Stimulated activated CD8-positive, alpha-beta memory T cell treated with anti-CD3 and anti-CD28 coated beads, Interleukin-15, amount 100 ng/mL, for 1 hour (primary cell): ENCODE measurements around the gene OXSR1.
"Not testable (repeated sequence)": the region's sequence is repeated elsewhere in the genome, so short reads cannot be mapped to it uniquely, and the experiment has no call there.

Experiments
- DNase-seq: peaks from one replicate; pipeline ENCODE4 v3.0.0-alpha.2; 2020; ENCODE audit warnings: low read depth

The OXSR1 gene

GRCh38 chr3:38227989-38228388 is 62.7 kb downstream of the OXSR1 start:
- DNase-seq = no peak

GRCh38 chr3:38229036-38229435 is 63.7 kb downstream of the OXSR1 start:
- DNase-seq = no peak

- no peak for DNase-seq
Observed at GRCh38 chr3:38232701-38233100, 67.4 kb downstream of the OXSR1 start.

- no peak for DNase-seq
Observed at GRCh38 chr3:38235466-38235865, 70.1 kb downstream of the OXSR1 start.

- no peak for DNase-seq
Observed at GRCh38 chr3:38238416-38239008, 73.2 kb downstream of the OXSR1 start.

GRCh38 chr3:38242812-38243211 is 77.5 kb downstream of the OXSR1 start:
- not testable (repeated sequence) for DNase-seq

- DNase-seq = no peak
Observed at GRCh38 chr3:38245930-38246329, 80.6 kb downstream of the OXSR1 start.

GRCh38 chr3:38247366-38248035 is 82.2 kb downstream of the OXSR1 start:
- DNase-seq = no peak

- no peak for DNase-seq
Observed at GRCh38 chr3:38250198-38250597, 84.9 kb downstream of the OXSR1 start.

GRCh38 chr3:38251197-38251596 is 85.9 kb downstream of the OXSR1 start:
- no peak for DNase-seq

- DNase-seq = no peak
Observed at GRCh38 chr3:38253704-38254103, 88.4 kb downstream of the OXSR1 start.

GRCh38 chr3:38254872-38255271 is 89.5 kb downstream of the OXSR1 start:
- DNase-seq = no peak

- DNase-seq = no peak
Observed at GRCh38 chr3:38255627-38256026, 90.3 kb downstream of the OXSR1 start.

- DNase-seq = no peak
Observed at GRCh38 chr3:38257583-38257982, 92.2 kb downstream of the OXSR1 start.

GRCh38 chr3:38260474-38260873 is 95.1 kb downstream of the OXSR1 start:
- no peak for DNase-seq

- DNase-seq = no peak
Observed at GRCh38 chr3:38264353-38264771, 99.0 kb downstream of the OXSR1 start.

GRCh38 chr3:38264779-38265178 is 99.4 kb downstream of the OXSR1 start:
- no peak for DNase-seq

- no peak for DNase-seq
Observed at GRCh38 chr3:38265604-38266307, 100.4 kb downstream of the OXSR1 start, which contains the start of gene SLC22A13. TSS of gene SLC22A13 (plus strand) at chr3:38265812. CDS start at chr3:38265861, 49 bp downstream.

- no peak for DNase-seq
Observed at GRCh38 chr3:38266810-38267209, 101.5 kb downstream of the OXSR1 start.

- DNase-seq = no peak
Observed at GRCh38 chr3:38267662-38268061, 102.3 kb downstream of the OXSR1 start.

GRCh38 chr3:38268087-38268486 is 102.8 kb downstream of the OXSR1 start:
- no peak for DNase-seq

- no peak for DNase-seq
Observed at GRCh38 chr3:38268522-38268921, 103.2 kb downstream of the OXSR1 start.

GRCh38 chr3:38270606-38271005 is 105.3 kb downstream of the OXSR1 start:
- no peak for DNase-seq
